Measurements from ENCODE around the gene CELSR3.

CELSR3 gene

DNA sequence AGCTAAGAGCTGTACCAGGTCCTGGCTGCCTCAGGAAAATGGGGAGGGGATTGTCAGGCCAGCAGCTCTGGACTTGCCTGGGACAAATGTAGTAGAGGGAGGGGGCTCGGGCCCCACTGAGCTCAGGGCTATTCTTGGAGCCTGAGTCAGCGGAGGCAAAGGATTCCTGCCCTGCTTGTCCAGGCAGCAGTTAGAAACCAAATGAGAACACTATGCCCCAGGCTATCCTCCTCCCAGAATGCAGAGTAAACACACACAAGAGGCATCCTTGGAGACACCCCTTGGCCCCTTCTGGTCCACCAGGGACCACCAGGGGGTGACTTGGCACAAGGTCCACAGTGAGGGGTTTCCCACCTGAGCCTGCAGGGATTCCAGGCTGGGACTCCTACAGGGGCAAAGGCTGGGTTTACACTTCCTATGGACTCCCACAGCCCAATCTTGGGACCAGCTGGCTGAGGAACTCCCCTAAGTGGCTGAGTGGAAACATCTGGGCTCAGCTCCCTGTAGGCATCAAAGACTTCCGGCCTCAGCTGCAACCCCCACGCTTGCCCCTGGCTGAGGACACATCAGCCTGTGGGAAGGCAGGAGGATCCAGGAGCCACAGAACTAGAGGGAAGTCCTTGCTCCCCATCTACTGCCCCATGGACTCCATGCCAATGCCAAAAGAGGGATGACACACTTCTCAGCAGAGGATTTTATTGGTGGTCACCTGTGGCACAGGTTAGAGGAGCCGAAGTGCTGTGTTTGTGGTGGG lies 64.2 kb downstream of the CELSR3 start:
- no peak for DNase-seq

GRCh38 chr3:48597408-48597800 lies 65.3 kb downstream of the CELSR3 start:
- no peak for DNase-seq

DNA sequence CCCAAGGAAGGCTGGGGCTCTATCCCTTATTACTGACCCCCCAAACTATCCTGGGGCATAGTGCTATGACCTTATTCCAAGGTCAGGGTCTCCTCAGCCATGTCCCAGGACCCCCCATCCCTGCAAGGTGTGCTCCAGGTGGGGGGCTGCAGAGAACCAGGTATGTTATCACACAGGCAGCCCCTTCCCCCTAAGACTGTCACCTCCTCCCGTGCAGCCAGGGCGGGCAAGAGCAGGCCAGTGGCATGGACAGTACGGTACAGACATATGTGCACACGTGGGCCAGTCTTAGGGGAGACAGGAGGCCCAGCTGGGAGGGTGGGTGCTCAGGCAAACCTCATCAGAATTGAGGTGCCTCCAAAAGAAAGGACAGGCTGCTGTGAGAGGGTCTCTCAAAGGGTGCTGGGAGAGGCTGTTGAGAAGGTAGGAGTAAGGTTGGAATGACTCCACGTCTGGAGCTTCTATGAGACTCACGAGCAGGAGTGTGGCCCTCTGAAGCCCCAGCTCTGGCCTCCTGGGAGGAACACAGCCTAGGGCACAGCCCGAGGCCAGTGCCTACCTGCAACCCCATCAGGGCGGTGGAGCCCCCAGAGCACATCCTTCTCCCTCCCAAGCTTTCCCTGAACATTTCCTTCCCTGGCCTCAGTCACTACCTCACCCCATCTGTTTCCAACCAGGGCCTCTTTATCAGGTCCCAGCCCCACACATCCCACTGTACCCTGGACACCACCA lies 65.8 kb downstream of the CELSR3 start:
- DNase-seq: no peak

DNA sequence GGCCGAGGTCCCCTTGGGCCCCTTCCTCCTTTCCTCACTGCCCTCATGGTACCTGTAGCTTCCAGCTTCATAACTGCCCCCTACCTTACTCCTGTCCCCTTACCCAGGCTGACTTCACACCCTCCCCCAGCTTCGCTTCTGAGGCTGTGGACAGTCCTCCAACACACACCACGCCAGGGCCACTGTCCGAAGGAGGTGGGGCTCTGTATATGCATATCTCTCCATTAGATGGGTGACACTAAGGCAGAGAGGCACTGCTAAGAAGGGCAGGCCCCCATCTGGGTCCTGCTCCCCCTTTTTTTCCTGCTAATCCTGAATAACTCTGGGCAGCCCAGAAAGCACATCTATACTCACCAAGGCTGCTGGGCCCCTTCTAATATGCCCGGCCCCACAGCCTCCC lies 66.5 kb downstream of the CELSR3 start:
- DNase-seq: no peak

DNA sequence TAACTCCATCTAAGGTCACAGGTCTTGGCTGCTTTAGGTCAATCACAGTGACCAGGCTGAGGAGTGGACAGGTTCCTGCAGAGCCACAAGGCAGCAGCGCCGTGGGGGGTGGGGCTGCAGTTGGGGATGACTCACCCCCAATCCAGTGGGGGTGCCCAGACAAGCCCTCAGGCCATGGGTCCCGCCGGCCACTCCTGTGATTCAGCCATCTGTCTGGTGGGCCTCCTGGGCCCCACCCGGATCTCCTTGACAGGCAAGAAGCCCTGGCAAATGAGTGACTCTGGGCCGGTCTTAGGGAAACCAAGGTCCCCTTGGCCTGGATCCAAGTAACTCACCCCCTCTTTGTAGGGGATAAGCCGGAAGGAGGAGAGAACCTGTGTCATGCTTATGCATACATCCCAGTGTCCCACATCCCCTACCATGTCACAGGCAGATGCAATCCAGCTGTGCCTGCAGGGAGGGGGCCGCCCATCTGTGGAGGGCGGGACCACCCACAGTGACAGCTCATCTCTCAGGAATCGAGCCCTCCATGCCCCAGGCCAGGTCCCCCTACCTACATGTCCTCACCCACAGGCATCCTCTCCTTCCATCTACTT lies 67.1 kb downstream of the CELSR3 start:
- no peak for DNase-seq

- no peak for DNase-seq
These were observed 67.6 kb downstream of the CELSR3 start, which contains the start of gene COL7A1 for GRCh38 chr3:48595075-48595525. Gene COL7A1 (minus strand): TSS chr3:48595329. CDS start chr3:48595159, 170 bp downstream.

DNA sequence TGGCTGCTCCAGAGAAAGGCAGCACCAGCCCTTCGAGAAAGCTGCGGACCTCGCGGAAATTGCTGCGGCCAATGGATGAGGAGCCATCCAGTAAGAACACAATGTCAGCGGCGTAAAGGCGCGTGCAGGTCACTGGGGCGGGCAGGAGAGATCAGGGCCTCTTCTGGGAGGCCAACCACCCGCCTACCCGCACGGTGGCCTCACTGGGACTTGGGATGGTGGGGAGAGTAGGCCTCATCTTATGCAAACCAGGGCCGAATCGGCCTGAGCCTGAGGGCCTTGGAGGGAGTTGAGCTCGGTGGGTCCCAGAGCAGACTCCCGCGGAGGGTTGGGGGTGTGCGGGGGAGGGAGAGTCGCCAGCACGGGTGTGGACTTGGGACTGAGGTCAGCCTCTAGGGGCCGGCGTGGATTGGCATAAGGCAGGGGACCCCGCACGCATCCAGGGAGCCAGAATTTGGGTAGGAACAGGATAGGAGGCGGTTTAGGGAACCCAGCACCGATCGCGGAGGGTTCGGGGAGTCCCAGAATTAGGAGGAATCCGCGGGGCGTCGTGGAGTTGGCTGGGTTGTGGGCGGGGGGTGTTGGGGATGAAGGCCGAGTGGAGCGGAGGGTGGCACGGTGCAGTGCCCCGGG lies 68.2 kb downstream of the CELSR3 start:
- DNase-seq: no peak

DNA sequence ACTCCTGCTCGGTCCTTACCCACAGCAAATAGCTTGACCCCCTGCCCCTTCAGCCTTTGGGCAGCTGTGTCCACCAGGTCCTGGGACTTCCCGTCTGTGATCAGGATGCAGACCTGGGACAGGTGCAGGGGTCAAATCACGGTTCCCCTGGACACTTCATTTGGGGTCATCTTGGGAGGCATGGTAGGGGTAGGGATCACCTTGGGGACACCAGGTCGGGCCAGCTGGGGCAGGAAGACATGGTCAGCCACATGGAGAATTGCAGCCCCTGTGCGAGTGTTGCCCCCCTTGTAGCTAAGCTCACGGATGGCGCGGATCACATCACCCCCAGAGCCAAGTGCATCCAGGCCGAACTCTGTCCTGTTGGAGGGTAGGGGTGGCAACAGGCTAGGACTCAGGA lies 69.3 kb downstream of the CELSR3 start:
- no peak for DNase-seq

DNA sequence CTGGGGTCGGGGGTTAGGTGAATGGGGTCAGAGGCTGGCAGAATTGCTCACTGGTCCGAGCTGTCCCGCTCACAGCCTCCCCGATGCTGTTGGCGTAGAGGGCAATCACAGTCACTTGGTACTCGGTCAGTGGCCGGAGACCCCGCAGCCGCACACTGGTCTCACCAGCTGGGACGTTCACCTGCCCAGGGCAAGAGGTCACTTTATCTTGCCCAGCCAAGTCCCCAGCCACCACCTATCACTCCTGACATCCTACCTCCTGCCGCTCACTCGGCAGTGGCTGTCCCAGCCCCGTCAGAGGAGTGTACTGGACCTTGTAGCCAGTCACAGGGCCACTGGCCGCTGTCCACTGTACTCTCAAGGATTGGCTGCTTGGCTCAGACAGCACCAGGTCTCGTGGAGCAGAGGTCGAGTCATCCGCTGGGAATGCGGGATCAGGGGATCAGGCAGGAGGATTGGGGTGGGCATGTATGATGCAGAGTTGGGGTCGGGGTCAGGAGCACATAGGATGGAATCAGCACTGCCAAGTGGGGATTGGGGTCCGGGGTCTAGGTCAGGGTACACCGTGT lies 70.1 kb downstream of the CELSR3 start:
- DNase-seq: no peak

DNA sequence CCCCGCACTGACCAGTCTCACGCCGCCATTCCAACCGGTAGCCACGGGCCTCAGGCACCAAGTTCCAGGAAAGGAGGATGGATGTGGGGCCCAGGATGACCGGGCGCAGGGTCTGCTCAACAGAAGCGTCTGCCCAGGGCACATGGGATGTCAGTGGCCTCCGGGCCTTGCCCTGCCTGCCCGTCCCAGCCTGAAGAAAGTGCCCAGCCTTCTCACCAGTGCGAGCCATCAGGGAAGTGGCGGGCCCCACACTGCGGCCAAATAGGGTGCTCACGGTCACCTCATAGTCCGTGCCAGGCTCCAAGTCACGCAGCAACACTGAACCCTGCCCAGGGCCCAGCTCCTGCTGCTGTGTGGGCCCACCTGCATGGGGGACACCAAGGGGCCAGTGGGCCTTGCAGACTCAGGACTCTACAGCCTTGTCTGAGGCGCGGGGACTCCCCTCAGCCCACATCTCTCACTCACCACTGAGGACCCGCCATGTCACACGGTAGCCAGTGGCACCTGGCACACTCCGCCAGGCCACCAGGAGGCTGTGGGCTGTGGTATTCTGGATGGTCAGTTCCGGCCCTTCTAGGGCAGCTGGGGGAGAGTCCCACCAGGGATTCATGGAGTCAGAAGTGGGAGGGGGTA lies 70.7 kb downstream of the CELSR3 start:
- no peak for DNase-seq

- DNase-seq: no peak
These were observed 71.2 kb downstream of the CELSR3 start for GRCh38 chr3:48591436-48591835.

DNA sequence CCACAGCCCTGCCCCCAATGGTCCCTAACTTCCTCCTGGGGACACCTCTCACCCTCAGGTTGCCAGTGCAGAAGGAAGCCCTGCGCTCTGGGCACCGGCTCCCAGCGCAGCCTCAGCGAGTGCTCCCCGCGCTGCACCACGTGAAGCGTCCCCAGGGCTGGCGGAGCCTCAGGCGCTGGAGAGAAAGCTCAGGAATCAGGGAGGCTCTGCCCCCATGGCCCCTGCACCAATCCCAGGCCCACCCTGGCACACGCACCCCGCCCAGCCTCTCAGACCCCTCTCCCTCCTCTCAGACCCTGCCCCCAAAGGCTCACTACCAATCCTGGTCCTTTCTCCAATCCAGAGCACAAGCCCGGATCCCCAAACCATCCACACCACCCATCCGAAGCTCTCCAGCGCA lies 74.5 kb downstream of the CELSR3 start:
- DNase-seq: no peak

DNA sequence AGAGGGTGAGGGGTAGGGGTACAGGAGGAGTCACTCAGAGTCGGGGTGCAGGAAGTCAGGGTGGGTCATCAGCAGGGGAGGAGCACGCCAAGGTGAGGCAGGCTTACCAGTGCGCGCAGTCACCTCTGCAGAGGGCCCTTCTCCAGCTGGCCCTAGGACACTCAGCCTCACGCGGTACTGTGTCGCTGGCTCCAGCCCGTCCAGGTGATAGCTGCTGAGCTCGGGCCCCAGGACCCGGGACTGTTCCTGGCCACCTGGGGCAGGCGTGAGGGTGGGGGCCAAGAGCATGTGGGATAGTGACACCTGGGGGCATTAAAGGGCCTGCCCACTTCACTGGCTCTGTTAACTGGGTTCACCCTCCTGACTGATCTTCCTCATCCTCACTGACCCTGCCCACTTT lies 75.0 kb downstream of the CELSR3 start:
- no peak for DNase-seq

All from activated CD4-positive, alpha-beta T cell treated with anti-CD3 and anti-CD28 coated beads, Interleukin-2, amount 50 U/mL, for 1 hour (primary cell).